Stimulated activated CD8-positive, alpha-beta memory T cell treated with anti-CD3 and anti-CD28 coated beads, Interleukin-12 subunit alpha, Interleukin-12 subunit beta, amount 100 ng/mL, for 24 hours (primary cell): ENCODE measurements around the gene LYRM4.
A peak's percentile ranks its signal among the peaks of the same experiment; 100 is the strongest.

Experiments
- DNase-seq: peaks from one replicate; pipeline ENCODE4 v3.0.0-alpha.2; 2020; ENCODE audit errors: extremely low read depth

The LYRM4 gene

GRCh38 chr6:5280920-5281319 is 20.2 kb upstream of the LYRM4 start:
- DNase-seq: no peak

GRCh38 chr6:5279891-5280338 is 19.2 kb upstream of the LYRM4 start:
- DNase-seq: no peak

GRCh38 chr6:5278565-5279120 is 17.9 kb upstream of the LYRM4 start:
- no peak for DNase-seq

GRCh38 chr6:5278047-5278446 is 17.3 kb upstream of the LYRM4 start:
- no peak for DNase-seq

GRCh38 chr6:5277589-5277988 is 16.8 kb upstream of the LYRM4 start:
- DNase-seq: no peak

GRCh38 chr6:5276581-5276980 is 15.8 kb upstream of the LYRM4 start:
- no peak for DNase-seq

GRCh38 chr6:5275497-5275896 is 14.7 kb upstream of the LYRM4 start:
- DNase-seq: no peak

GRCh38 chr6:5274231-5274630 is 13.5 kb upstream of the LYRM4 start:
- no peak for DNase-seq

- DNase-seq: no peak
Measured at GRCh38 chr6:5271926-5272325, 11.2 kb upstream of the LYRM4 start.

GRCh38 chr6:5270093-5270680 is 9.4 kb upstream of the LYRM4 start:
- no peak for DNase-seq

GRCh38 chr6:5266423-5266822 is 5.7 kb upstream of the LYRM4 start:
- DNase-seq: no peak

- no peak for DNase-seq
Measured at GRCh38 chr6:5261545-5262109, 877 bp upstream of the LYRM4 start.

GRCh38 chr6:5260111-5260620 is 584 bp downstream of the LYRM4 start:
- peak; percentile 52 for DNase-seq

- no peak for DNase-seq
Measured at GRCh38 chr6:5259428-5259827, 1.3 kb downstream of the LYRM4 start.

GRCh38 chr6:5257400-5257799 is 3.4 kb downstream of the LYRM4 start:
- DNase-seq: no peak

GRCh38 chr6:5256952-5257351 is 3.8 kb downstream of the LYRM4 start:
- no peak for DNase-seq

GRCh38 chr6:5250911-5251310 is 9.8 kb downstream of the LYRM4 start:
- no peak for DNase-seq

- DNase-seq: no peak
Measured at GRCh38 chr6:5250451-5250850, 10.3 kb downstream of the LYRM4 start.

- DNase-seq: no peak
Measured at GRCh38 chr6:5249451-5250122, 11.2 kb downstream of the LYRM4 start.

GRCh38 chr6:5248302-5249098 is 12.2 kb downstream of the LYRM4 start:
- no peak for DNase-seq

- no peak for DNase-seq
Measured at GRCh38 chr6:5247201-5247600, 13.5 kb downstream of the LYRM4 start.
